Duodenal mucosa (tissue), 2 donors: Measurements from ENCODE around the gene NCAPD2.
"Not testable (repeated sequence)": the region's sequence is repeated elsewhere in the genome, so short reads cannot be mapped to it uniquely, and the experiment has no call there.

Experiments
- H3K27ac ChIP-seq: one replicate; pipeline ENCODE4 v1.7.0; 2013; ENCODE audit warnings: low read depth, low read length
- H3K27me3 ChIP-seq, 2 donors: one replicate each; pipeline ENCODE4 v1.7.0; 2013; ENCODE audit warnings: low read length in 2 of 2, control low read depth in 1 of 2; ENCODE audit not compliant: insufficient read depth in 2 of 2, control insufficient read depth in 1 of 2
- H3K36me3 ChIP-seq, 2 donors: one replicate each; pipeline ENCODE4 v1.7.0; 2013; ENCODE audit warnings: low read length in 2 of 2, control low read depth in 1 of 2; ENCODE audit not compliant: insufficient read depth in 2 of 2, control insufficient read depth in 1 of 2
- H3K4me1 ChIP-seq, 2 donors: one replicate each; pipeline ENCODE4 v1.7.0; 2013; ENCODE audit warnings: low read length in 2 of 2, control low read depth in 1 of 2; ENCODE audit not compliant: insufficient read depth in 2 of 2, control insufficient read depth in 1 of 2
- H3K4me3 ChIP-seq, 2 donors: one replicate each; pipeline ENCODE4 v1.7.0; 2013; ENCODE audit warnings: low read length in 2 of 2, low read depth in 1 of 2
- H3K9ac ChIP-seq, 2 donors: one replicate each; pipeline ENCODE4 v1.7.0; 2013; ENCODE audit warnings: low read length in 2 of 2, low read depth in 1 of 2
- H3K9me3 ChIP-seq, 2 donors: one replicate each; pipeline ENCODE4 v1.7.0; 2013; ENCODE audit warnings: low read length in 2 of 2, control low read depth in 1 of 2; ENCODE audit not compliant: control insufficient read depth in 1 of 2

NCAPD2 gene

GRCh38 chr12:6494258-6494743 is 399 bp downstream of the NCAPD2 start:
- H3K9ac ChIP-seq = peak overlapping the region; percentile 65 to 98
- no peaks in the 10 kb centered on the region for H3K27me3 ChIP-seq
- no peaks in the 10 kb centered on the region for H3K9me3 ChIP-seq
- peaks cover 3 to 27% of the 10 kb centered on the region in 2 donors for H3K36me3 ChIP-seq
- peaks cover 18 to 26% of the 10 kb centered on the region in 2 donors for H3K4me1 ChIP-seq
- H3K27ac ChIP-seq = no peak overlapping the region
- H3K4me3 ChIP-seq = peak overlapping the region; percentile 99 to 100

- Histone ChIP-seq H3K36me3 (peaks cover 3 to 28% of the 10 kb centered on the region in 2 donors), H3K9ac (peak overlapping the region; percentile 65 to 98)
These were observed 1.1 kb downstream of the NCAPD2 start for GRCh38 chr12:6494968-6495367.

GRCh38 chr12:6497291-6497690 is 3.4 kb downstream of the NCAPD2 start:
- H3K4me1 ChIP-seq = peaks cover 16 to 22% of the 10 kb centered on the region in 2 donors
- H3K9ac ChIP-seq, H3K4me3 ChIP-seq, H3K27me3 ChIP-seq, H3K9me3 ChIP-seq, H3K27ac ChIP-seq: not testable (repeated sequence)
- H3K36me3 ChIP-seq = peaks cover 0 to 40% of the 10 kb centered on the region in 2 donors

More at GRCh38 chr12:6494968-6495367, 1.1 kb downstream of the NCAPD2 start:
- no peaks in the 10 kb centered on the region for H3K9me3 ChIP-seq
- peak overlapping the region; percentile 99 to 100 for H3K4me3 ChIP-seq
- no peaks in the 10 kb centered on the region for H3K27me3 ChIP-seq
- peaks cover 18 to 26% of the 10 kb centered on the region in 2 donors for H3K4me1 ChIP-seq
- H3K27ac ChIP-seq = no peak overlapping the region

GRCh38 chr12:6500466-6500865 is 6.6 kb downstream of the NCAPD2 start:
- Histone ChIP-seq H3K36me3 (peaks cover 7 to 52% of the 10 kb centered on the region in 2 donors), H3K4me3 (no peak overlapping the region)

GRCh38 chr12:6507102-6507998 is 13.4 kb downstream of the NCAPD2 start:
- Histone ChIP-seq H3K27ac (no peak overlapping the region), H3K4me3 (no peak overlapping the region), H3K4me1 (no peaks in the 10 kb centered on the region), H3K9me3 (no peaks in the 10 kb centered on the region), H3K27me3 (no peaks in the 10 kb centered on the region), H3K36me3 (peaks cover 14 to 46% of the 10 kb centered on the region in 2 donors), H3K9ac (no peak overlapping the region)

More at GRCh38 chr12:6500466-6500865, 6.6 kb downstream of the NCAPD2 start:
- Histone ChIP-seq H3K9me3 (no peaks in the 10 kb centered on the region), H3K27me3 (no peaks in the 10 kb centered on the region), H3K9ac (no peak overlapping the region), H3K27ac (no peak overlapping the region), H3K4me1 (peaks cover 2 to 4% of the 10 kb centered on the region in 2 donors)

GRCh38 chr12:6508087-6508486 is 14.2 kb downstream of the NCAPD2 start:
- Histone ChIP-seq H3K4me3 (no peak overlapping the region), H3K27ac (no peak overlapping the region), H3K36me3 (peaks cover 17 to 53% of the 10 kb centered on the region in 2 donors), H3K9ac (no peak overlapping the region), H3K9me3 (no peaks in the 10 kb centered on the region), H3K27me3 (no peaks in the 10 kb centered on the region), H3K4me1 (no peaks in the 10 kb centered on the region)

- Histone ChIP-seq H3K27me3 (no peaks in the 10 kb centered on the region), H3K4me1 (no peaks in the 10 kb centered on the region), H3K4me3 (no peak overlapping the region), H3K9me3 (no peaks in the 10 kb centered on the region), H3K27ac (no peak overlapping the region), H3K9ac (no peak overlapping the region), H3K36me3 (peaks cover 39 to 90% of the 10 kb centered on the region in 2 donors)
These were observed 26.3 kb downstream of the NCAPD2 start for GRCh38 chr12:6520186-6520585.

GRCh38 chr12:6522193-6522592 is 28.3 kb downstream of the NCAPD2 start:
- Histone ChIP-seq H3K4me3 (no peak overlapping the region), H3K9me3 (no peaks in the 10 kb centered on the region), H3K27me3 (no peaks in the 10 kb centered on the region), H3K27ac (no peak overlapping the region), H3K36me3 (peaks cover 42 to 94% of the 10 kb centered on the region in 2 donors), H3K9ac (no peak overlapping the region), H3K4me1 (no peaks in the 10 kb centered on the region)

GRCh38 chr12:6523708-6524107 is 29.8 kb downstream of the NCAPD2 start:
- H3K36me3 ChIP-seq = peaks cover 53 to 96% of the 10 kb centered on the region in 2 donors
- no peaks in the 10 kb centered on the region for H3K27me3 ChIP-seq
- no peaks in the 10 kb centered on the region for H3K9me3 ChIP-seq
- no peaks in the 10 kb centered on the region for H3K4me1 ChIP-seq
- H3K4me3 ChIP-seq = no peak overlapping the region
- H3K9ac ChIP-seq = no peak overlapping the region
- no peak overlapping the region for H3K27ac ChIP-seq

GRCh38 chr12:6524648-6525047 is 30.7 kb downstream of the NCAPD2 start:
- Histone ChIP-seq H3K9ac (no peak overlapping the region), H3K36me3 (peaks cover 57 to 97% of the 10 kb centered on the region in 2 donors)

More at GRCh38 chr12:6524648-6525047, 30.7 kb downstream of the NCAPD2 start:
- no peak overlapping the region for H3K27ac ChIP-seq
- no peaks in the 10 kb centered on the region for H3K27me3 ChIP-seq
- H3K9me3 ChIP-seq = no peaks in the 10 kb centered on the region
- no peak overlapping the region for H3K4me3 ChIP-seq
- H3K4me1 ChIP-seq = no peaks in the 10 kb centered on the region
